SK-N-SH treated with all-trans-retinoic acid at 6 μM for 48 hours (cell line): Measurements from ENCODE around the gene PRKG1.

Experiments
- ATAC-seq: fragments of 200-7000 bp; cut with Tn5 transposase; 3 replicates; pipeline ENCODE4 v1.9.1; 2020; ENCODE audit warnings: mild to moderate bottlenecking, moderate library complexity
- ARNTL ChIP-seq: fragments of 450-650 bp; formaldehyde crosslinking; IDR thresholded peaks from 2 replicates; pipeline ENCODE4 v1.5.0; 2020; ENCODE audit warnings: low read depth, mild to moderate bottlenecking, moderate library complexity, borderline replicate concordance
- CSDC2 ChIP-seq: fragments of 250-450 bp; sonication (Bioruptor Pico); IDR thresholded peaks from 2 replicates; pipeline ENCODE4 v1.5.0; 2020; ENCODE audit warnings: mild to moderate bottlenecking, moderate library complexity
- ESRRG ChIP-seq: fragments of 250-450 bp; sonication (Bioruptor Pico); IDR thresholded peaks from 2 replicates; pipeline ENCODE4 v1.6.1; 2021; ENCODE audit warnings: mild to moderate bottlenecking
- PATZ1 ChIP-seq: fragments of 250-450 bp; sonication (Bioruptor Pico); IDR thresholded peaks from 2 replicates; pipeline ENCODE4 v1.8.0; 2020; ENCODE audit warnings: mild to moderate bottlenecking, moderate library complexity, borderline replicate concordance
- PPARA ChIP-seq: fragments of 250-450 bp; sonication (Bioruptor Pico); IDR thresholded peaks from 2 replicates; pipeline ENCODE4 v1.5.0; 2020; ENCODE audit warnings: mild to moderate bottlenecking, borderline replicate concordance
- RARB ChIP-seq: fragments of 250-450 bp; sonication (Bioruptor Pico); IDR thresholded peaks from 2 replicates; pipeline ENCODE4 v1.8.0; 2021; ENCODE audit warnings: mild to moderate bottlenecking, moderate library complexity
- SNAI2 ChIP-seq: fragments of 250-450 bp; sonication (Bioruptor Pico); IDR thresholded peaks from 2 replicates; pipeline ENCODE4 v1.5.0; 2020; ENCODE audit warnings: mild to moderate bottlenecking, moderate library complexity
- TCF4 ChIP-seq: fragments of 250-450 bp; sonication (Bioruptor Pico); IDR thresholded peaks from 2 replicates; pipeline ENCODE4 v1.8.0; 2021; ENCODE audit warnings: mild to moderate bottlenecking, moderate library complexity, borderline replicate concordance
- TOX ChIP-seq: fragments of 250-450 bp; sonication (Bioruptor Pico); IDR thresholded peaks from 2 replicates; pipeline ENCODE4 v1.8.0; 2021; ENCODE audit warnings: mild to moderate bottlenecking, moderate library complexity, borderline replicate concordance
- TSHZ2 ChIP-seq: fragments of 250-450 bp; sonication (Bioruptor Pico); IDR thresholded peaks from 2 replicates; pipeline ENCODE4 v1.5.0; 2020; ENCODE audit warnings: mild to moderate bottlenecking, moderate library complexity
- ZC3H10 ChIP-seq: fragments of 250-450 bp; sonication (Bioruptor Pico); IDR thresholded peaks from 2 replicates; pipeline ENCODE4 v1.5.1; 2021; ENCODE audit warnings: mild to moderate bottlenecking, moderate library complexity
- ZFP3 ChIP-seq: fragments of 250-450 bp; sonication (Bioruptor Pico); IDR thresholded peaks from 2 replicates; pipeline ENCODE4 v1.5.0; 2020; ENCODE audit warnings: mild to moderate bottlenecking, moderate library complexity
- ZFP30 ChIP-seq: fragments of 450-650 bp; formaldehyde crosslinking; IDR thresholded peaks from 2 replicates; pipeline ENCODE4 v1.5.0; 2022; ENCODE audit warnings: mild to moderate bottlenecking, moderate library complexity
- TF ChIP-seq, protein P1 (sequence below): fragments of 250-450 bp; sonication (Bioruptor Pico); IDR thresholded peaks from 2 replicates; pipeline ENCODE4 v1.8.0; 2021; ENCODE audit warnings: low read depth, mild to moderate bottlenecking, moderate library complexity, borderline replicate concordance
- TF ChIP-seq, protein P2 (sequence below): fragments of 250-450 bp; sonication (Bioruptor Pico); IDR thresholded peaks from 2 replicates; pipeline ENCODE4 v1.5.1; 2020; ENCODE audit warnings: low read depth, mild to moderate bottlenecking, moderate library complexity
- TF ChIP-seq, protein P3 (sequence below): fragments of 250-450 bp; sonication (Bioruptor Pico); IDR thresholded peaks from 2 replicates; pipeline ENCODE4 v1.5.1; 2021; ENCODE audit warnings: mild to moderate bottlenecking, moderate library complexity

Gene PRKG1

DNA sequence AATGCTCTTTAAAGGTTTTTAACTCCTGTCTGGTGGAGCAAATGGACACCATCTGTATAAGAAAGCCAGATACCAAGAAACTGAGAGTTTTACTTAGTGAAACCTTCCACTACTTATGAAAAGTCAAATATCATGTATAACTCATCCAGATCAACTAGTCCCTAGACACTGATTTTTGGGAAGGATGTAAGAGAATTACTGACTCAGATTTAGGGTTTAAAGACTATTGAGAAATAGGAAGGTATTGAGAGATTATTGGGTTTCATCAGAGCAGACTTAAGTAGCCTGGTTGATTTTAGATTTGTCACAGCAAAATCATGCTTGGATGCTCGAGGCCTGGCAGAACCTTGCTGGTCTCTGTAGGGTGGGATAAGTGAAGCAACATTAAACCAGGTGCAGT lies 622.0 kb downstream of the PRKG1 start:
- no peak for TF ChIP-seq TOX (CRISPR knock-in tag)
- no peak for TF ChIP-seq TSHZ2
- TF ChIP-seq RARB (CRISPR knock-in tag) = no peak
- no peak for TF ChIP-seq ARNTL (CRISPR knock-in tag)
- TF ChIP-seq TCF4 = no peak
- TF ChIP-seq ZFP3 (CRISPR knock-in tag) = no peak
- no peak for TF ChIP-seq CSDC2 (CRISPR knock-in tag)
- no peak for TF ChIP-seq ESRRG (CRISPR knock-in tag)
- no peak for TF ChIP-seq ZFP30 (CRISPR knock-in tag)
- no peak for TF ChIP-seq PATZ1 (CRISPR knock-in tag)
- TF ChIP-seq, protein P1, sequence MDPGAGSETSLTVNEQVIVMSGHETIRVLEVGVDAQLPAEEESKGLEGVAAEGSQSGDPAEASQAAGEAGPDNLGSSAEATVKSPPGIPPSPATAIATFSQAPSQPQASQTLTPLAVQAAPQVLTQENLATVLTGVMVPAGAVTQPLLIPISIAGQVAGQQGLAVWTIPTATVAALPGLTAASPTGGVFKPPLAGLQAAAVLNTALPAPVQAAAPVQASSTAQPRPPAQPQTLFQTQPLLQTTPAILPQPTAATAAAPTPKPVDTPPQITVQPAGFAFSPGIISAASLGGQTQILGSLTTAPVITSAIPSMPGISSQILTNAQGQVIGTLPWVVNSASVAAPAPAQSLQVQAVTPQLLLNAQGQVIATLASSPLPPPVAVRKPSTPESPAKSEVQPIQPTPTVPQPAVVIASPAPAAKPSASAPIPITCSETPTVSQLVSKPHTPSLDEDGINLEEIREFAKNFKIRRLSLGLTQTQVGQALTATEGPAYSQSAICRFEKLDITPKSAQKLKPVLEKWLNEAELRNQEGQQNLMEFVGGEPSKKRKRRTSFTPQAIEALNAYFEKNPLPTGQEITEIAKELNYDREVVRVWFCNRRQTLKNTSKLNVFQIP (CRISPR knock-in tag) = no peak
- TF ChIP-seq, protein P2, sequence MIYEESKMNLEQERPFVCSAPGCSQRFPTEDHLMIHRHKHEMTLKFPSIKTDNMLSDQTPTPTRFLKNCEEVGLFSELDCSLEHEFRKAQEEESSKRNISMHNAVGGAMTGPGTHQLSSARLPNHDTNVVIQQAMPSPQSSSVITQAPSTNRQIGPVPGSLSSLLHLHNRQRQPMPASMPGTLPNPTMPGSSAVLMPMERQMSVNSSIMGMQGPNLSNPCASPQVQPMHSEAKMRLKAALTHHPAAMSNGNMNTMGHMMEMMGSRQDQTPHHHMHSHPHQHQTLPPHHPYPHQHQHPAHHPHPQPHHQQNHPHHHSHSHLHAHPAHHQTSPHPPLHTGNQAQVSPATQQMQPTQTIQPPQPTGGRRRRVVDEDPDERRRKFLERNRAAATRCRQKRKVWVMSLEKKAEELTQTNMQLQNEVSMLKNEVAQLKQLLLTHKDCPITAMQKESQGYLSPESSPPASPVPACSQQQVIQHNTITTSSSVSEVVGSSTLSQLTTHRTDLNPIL (CRISPR knock-in tag) = no peak
- TF ChIP-seq, protein P3, sequence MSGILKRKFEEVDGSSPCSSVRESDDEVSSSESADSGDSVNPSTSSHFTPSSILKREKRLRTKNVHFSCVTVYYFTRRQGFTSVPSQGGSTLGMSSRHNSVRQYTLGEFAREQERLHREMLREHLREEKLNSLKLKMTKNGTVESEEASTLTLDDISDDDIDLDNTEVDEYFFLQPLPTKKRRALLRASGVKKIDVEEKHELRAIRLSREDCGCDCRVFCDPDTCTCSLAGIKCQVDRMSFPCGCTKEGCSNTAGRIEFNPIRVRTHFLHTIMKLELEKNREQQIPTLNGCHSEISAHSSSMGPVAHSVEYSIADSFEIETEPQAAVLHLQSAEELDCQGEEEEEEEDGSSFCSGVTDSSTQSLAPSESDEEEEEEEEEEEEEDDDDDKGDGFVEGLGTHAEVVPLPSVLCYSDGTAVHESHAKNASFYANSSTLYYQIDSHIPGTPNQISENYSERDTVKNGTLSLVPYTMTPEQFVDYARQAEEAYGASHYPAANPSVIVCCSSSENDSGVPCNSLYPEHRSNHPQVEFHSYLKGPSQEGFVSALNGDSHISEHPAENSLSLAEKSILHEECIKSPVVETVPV (CRISPR knock-in tag) = no peak
- TF ChIP-seq SNAI2 = no peak
- TF ChIP-seq PPARA (CRISPR knock-in tag) = no peak
- ATAC-seq = no peak

- ATAC-seq = no peak
- TF ChIP-seq PATZ1 (CRISPR knock-in tag) (no peak), ZFP3 (CRISPR knock-in tag) (no peak), ESRRG (CRISPR knock-in tag) (no peak), ZC3H10 (CRISPR knock-in tag) (no peak), TOX (CRISPR knock-in tag) (no peak)
- TF ChIP-seq, protein P3 (CRISPR knock-in tag) = no peak
These were observed 624.3 kb downstream of the PRKG1 start for GRCh38 chr10:51698473-51699063.
